ENCODE results near the gene ADGRV1.
"Not testable (repeated sequence)": the region's sequence is repeated elsewhere in the genome, so short reads cannot be mapped to it uniquely, and the experiment has no call there.

Gene ADGRV1

GRCh38 chr5:90991201-90991600, 432.6 kb downstream of the ADGRV1 start:
- no peak for DNase-seq (ENCODE audit: low read depth in 2 of 2)

- no peak for DNase-seq (ENCODE audit: low read depth in 2 of 2)
Observed at GRCh38 chr5:90994796-90995195, 436.2 kb downstream of the ADGRV1 start.

GRCh38 chr5:90996089-90996488, 437.5 kb downstream of the ADGRV1 start:
- no peak for DNase-seq (ENCODE audit: low read depth in 2 of 2)

GRCh38 chr5:90997082-90997481, 438.5 kb downstream of the ADGRV1 start:
- no peak for DNase-seq (ENCODE audit: low read depth in 2 of 2)

- DNase-seq (ENCODE audit: low read depth in 2 of 2): no peak
Observed at GRCh38 chr5:91000743-91001142, 442.1 kb downstream of the ADGRV1 start.

GRCh38 chr5:91006713-91007112, 448.1 kb downstream of the ADGRV1 start:
- no peak for DNase-seq (ENCODE audit: low read depth in 2 of 2)

GRCh38 chr5:91007251-91007650, 448.7 kb downstream of the ADGRV1 start:
- DNase-seq (ENCODE audit: low read depth in 2 of 2): no peak

GRCh38 chr5:91007780-91008402, 449.3 kb downstream of the ADGRV1 start:
- DNase-seq (ENCODE audit: low read depth in 2 of 2): no peak

GRCh38 chr5:91010090-91010489, 451.5 kb downstream of the ADGRV1 start:
- DNase-seq (ENCODE audit: low read depth in 2 of 2): no peak

- no peak for DNase-seq (ENCODE audit: low read depth in 2 of 2)
Observed at GRCh38 chr5:91011029-91011428, 452.4 kb downstream of the ADGRV1 start.

GRCh38 chr5:91012867-91013266, 454.3 kb downstream of the ADGRV1 start:
- not testable (repeated sequence) for DNase-seq (ENCODE audit: low read depth in 2 of 2)

- DNase-seq (ENCODE audit: low read depth in 2 of 2): no peak
Observed at GRCh38 chr5:91016322-91016721, 457.7 kb downstream of the ADGRV1 start.

GRCh38 chr5:91016954-91017700, 458.5 kb downstream of the ADGRV1 start:
- no peak for DNase-seq (ENCODE audit: low read depth in 2 of 2)

GRCh38 chr5:91018200-91018599, 459.6 kb downstream of the ADGRV1 start:
- no peak for DNase-seq (ENCODE audit: low read depth in 2 of 2)

- no peak for DNase-seq (ENCODE audit: low read depth in 2 of 2)
Observed at GRCh38 chr5:91018712-91019371, 460.2 kb downstream of the ADGRV1 start.

- no peak for DNase-seq (ENCODE audit: low read depth in 2 of 2)
Observed at GRCh38 chr5:91020065-91020800, 461.6 kb downstream of the ADGRV1 start.

GRCh38 chr5:91022518-91022917, 463.9 kb downstream of the ADGRV1 start:
- DNase-seq (ENCODE audit: low read depth in 2 of 2): no peak

- DNase-seq (ENCODE audit: low read depth in 2 of 2): no peak
Observed at GRCh38 chr5:91024206-91024605, 465.6 kb downstream of the ADGRV1 start.

GRCh38 chr5:91024727-91025126, 466.1 kb downstream of the ADGRV1 start:
- no peak for DNase-seq (ENCODE audit: low read depth in 2 of 2)

- DNase-seq (ENCODE audit: low read depth in 2 of 2): no peak
Observed at GRCh38 chr5:91025449-91025848, 466.9 kb downstream of the ADGRV1 start.

- DNase-seq (ENCODE audit: low read depth in 2 of 2): no peak
Observed at GRCh38 chr5:91025956-91026355, 467.4 kb downstream of the ADGRV1 start.

GRCh38 chr5:91026466-91026865, 467.9 kb downstream of the ADGRV1 start:
- DNase-seq (ENCODE audit: low read depth in 2 of 2): no peak

All from stimulated activated CD8-positive, alpha-beta memory T cell treated with anti-CD3 and anti-CD28 coated beads, Interleukin-7, amount 100 ng/mL, for 1 hour (primary cell).